ENCODE data around the gene EDDM13.
"Not testable (repeated sequence)": the region's sequence is repeated elsewhere in the genome, so short reads cannot be mapped to it uniquely, and the experiment has no call there.

The EDDM13 gene

GRCh38 chr19:56319991-56320390, 47.4 kb downstream of the EDDM13 start:
- in situ Hi-C loops (cut with MboI; ENCODE audit: low sequenced_read_pairs), result loop anchor here (10.0 kb wide), 1 partner anchor 65 kb away; no protein-coding TSS in a partner anchor

- in situ Hi-C loops (cut with MboI; ENCODE audit: low sequenced_read_pairs), result loop anchor here (10.0 kb wide), 1 partner anchor 67 kb away; no protein-coding TSS in a partner anchor
Observed at GRCh38 chr19:56321254-56321988, 48.9 kb downstream of the EDDM13 start.

- in situ Hi-C loops (cut with MboI; ENCODE audit: low sequenced_read_pairs), result loop anchor here (10.0 kb wide), 1 partner anchor 67 kb away; no protein-coding TSS in a partner anchor
Observed at GRCh38 chr19:56321989-56322440, 49.5 kb downstream of the EDDM13 start.

DNA sequence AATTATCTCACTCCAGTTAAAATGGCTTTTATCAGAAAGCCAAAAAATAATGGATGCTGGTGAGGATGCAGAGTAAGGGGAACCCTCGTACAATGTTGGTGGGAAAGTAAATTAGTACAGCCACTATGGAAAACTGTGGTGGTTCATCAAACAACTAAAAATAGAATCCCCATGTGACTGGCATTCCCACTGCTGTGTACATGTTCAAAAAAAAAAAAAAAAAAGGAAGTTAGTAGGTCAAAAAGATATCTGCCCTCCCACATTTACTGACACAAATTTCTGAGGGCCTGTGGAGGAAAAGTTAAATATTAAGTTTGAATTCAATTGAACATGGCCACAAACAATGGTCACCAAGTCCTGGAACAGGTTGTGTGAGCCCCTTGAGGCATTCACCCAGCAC, 51.9 kb downstream of the EDDM13 start:
- in situ Hi-C loops (cut with MboI; ENCODE audit: low sequenced_read_pairs), result loop anchor here (10.0 kb wide), 1 partner anchor 70 kb away; no protein-coding TSS in a partner anchor

GRCh38 chr19:56332695-56333094, 60.1 kb downstream of the EDDM13 start:
- in situ Hi-C loops (cut with MboI; ENCODE audit: low sequenced_read_pairs), result no loop called here

DNA sequence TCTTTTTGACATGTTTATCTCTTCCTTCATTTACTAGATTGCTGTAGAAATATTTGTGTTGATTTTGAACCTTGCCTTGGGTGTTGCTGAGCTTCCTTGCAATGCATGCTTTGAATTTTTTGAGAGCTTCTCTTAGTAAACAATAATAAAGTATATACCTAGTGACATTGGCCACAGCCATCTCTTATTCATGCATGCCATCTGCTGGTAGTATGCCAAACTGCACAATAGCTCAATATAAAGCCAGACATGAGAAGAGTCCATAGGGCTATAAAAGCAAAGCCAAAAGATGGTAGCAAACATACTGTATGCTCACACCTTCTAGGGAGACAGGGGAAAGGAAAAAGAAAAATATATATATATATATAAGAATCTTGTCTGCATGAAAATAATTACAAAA, 61.0 kb downstream of the EDDM13 start:
- in situ Hi-C loops (cut with MboI; ENCODE audit: low sequenced_read_pairs), result no loop called here

GRCh38 chr19:56335371-56335770, 62.8 kb downstream of the EDDM13 start:
- in situ Hi-C loops (cut with MboI; ENCODE audit: low sequenced_read_pairs), result not testable (repeated sequence)

DNA sequence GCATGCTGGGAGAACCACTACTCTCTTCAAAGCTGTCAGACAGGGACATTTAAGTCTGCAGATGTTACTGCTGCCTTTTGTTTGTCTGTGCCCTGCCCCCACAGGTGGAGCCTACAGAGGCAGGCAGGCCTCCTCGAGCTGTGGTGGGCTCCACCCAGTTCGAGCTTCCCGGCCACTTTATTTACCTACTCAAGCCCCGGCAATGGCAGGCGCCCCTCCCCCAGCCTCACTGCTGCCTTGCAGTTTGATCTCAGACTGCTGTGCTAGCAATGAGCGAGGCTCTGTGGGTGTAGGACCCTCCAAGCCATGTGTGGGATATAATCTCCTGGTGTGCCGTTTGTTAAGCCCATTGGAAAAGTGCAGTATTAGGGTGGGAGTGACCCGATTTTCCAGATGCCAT, 64.5 kb downstream of the EDDM13 start:
- in situ Hi-C loops (cut with MboI; ENCODE audit: low sequenced_read_pairs), result not testable (repeated sequence)

DNA sequence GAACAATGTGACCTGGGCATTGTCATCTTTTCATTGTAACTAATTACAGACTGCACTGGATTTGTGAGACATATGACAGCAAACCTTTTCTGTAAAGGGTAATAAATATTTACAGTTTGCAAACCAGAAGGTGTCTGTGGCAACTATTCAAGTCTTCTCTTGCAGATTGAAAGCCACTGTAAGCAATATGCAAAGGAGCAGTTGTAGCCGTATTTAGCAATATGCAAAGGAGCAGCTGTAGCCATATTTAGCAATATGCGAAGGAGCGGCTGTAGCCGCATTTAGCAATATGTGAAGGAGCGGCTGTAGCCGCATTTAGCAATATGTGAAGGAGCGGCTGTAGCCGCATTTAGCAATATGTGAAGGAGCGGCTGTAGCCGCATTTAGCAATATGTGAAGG, 66.5 kb downstream of the EDDM13 start:
- in situ Hi-C loops (cut with MboI; ENCODE audit: low sequenced_read_pairs), result not testable (repeated sequence)

GRCh38 chr19:56341948-56342347, 69.4 kb downstream of the EDDM13 start:
- in situ Hi-C loops (cut with MboI; ENCODE audit: low sequenced_read_pairs), result no loop called here

DNA sequence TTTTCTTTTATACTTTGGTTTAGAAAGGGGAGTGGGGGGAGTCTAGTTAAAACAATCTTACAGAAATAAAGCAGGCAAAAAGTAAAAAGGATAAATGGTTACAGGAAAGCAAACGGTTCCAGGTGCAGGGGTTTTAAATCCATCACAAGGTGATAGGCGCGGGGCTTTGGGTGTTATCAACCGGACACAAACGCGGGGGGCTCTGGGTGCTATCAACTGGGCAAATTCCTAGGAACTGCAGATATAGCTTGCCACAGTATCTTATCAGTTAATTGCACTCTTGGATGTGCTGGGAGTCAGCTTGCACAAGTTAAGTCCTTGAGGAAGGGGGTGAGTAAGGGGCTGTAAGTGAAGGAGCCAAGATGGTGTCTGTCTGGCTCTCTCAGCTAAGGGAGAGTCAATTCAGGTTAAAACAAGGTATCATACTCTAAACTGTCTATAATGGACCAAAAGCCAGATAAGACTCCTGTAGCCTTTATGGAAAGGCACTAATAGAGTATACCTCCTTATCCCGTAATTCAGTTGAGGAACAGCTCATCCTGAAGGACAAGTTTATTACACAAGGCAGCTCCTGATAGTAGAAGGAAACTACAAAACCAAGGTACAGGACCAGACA, 74.7 kb downstream of the EDDM13 start:
- in situ Hi-C loops (cut with MboI; ENCODE audit: low sequenced_read_pairs), result no loop called here

- in situ Hi-C loops (cut with MboI; ENCODE audit: low sequenced_read_pairs), result no loop called here
Observed at GRCh38 chr19:56348289-56348877, 75.8 kb downstream of the EDDM13 start.

DNA sequence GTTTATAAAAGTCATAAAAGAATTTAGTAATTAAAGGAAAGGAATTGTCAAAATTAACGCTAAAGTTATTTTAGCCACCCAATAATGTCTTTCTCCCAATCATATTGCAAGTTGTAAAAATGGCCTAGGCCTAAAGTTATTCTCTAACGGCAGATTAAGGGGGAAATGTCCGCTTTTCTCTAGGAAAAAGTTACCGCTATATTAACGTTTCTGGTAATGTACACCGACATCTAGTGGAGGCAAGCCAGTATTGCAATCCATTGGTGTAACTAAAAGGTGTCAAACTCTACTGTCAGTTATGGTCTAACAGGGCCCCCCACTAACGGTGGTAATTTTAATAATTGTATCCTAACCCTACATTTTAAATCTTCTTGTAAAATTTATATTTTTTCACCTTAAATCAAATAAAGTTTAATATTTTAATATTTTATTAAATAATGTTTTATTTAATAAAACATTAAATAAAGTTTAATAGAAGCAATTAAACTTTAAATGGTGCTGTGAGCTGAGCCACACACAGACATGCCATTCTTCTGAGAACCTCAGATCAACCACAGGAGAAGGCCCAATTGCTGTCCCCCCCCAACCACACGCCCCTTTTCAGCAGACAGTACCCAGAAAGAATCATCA, 78.0 kb downstream of the EDDM13 start:
- in situ Hi-C loops (cut with MboI; ENCODE audit: low sequenced_read_pairs), result no loop called here

DNA sequence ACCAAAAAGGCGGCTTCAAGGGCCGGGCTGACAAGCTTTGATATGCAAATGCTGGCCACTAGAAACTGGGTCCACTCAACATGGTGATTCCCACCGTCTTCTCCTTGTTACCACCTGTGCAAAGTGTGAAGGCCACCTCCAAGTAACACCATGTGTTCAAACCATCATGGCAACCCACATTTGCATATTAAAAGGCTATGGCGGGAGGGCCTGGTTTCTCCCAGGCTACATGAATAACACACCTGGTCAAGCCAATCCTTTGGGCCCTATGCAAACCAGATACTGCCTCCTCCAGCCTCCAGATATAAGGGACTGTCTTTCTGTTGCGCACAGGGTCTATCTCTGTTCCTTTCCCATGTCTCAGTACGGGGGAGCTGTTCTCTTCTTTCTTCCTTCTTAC, 78.7 kb downstream of the EDDM13 start:
- in situ Hi-C loops (cut with MboI; ENCODE audit: low sequenced_read_pairs), result no loop called here

GRCh38 chr19:56355517-56355916, 83.0 kb downstream of the EDDM13 start:
- in situ Hi-C loops (cut with MboI; ENCODE audit: low sequenced_read_pairs), result no loop called here

DNA sequence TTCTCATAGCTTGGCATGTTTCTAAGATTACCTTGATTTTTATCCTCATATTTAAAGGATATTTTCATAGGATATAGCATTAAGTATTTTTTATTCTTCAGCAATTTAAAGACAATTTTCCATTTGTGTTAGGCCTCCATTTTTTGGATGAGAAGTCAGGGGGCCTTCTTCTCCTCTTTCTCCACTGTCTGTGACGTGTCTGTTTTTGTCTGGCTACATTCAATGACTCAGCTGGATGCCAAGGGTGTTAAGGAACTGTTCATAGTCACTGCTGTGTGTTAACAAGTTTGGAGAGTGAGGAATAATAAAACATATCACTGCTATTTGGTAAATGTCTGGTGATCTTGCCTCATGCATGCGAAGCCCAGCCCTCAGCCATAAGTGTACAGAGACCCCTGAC, 84.4 kb downstream of the EDDM13 start:
- in situ Hi-C loops (cut with MboI; ENCODE audit: low sequenced_read_pairs), result no loop called here

Measured in HL-60/S4 (cell line).